ENCODE results near the gene KBTBD6. TPM values are rescaled to one million over a fixed set of nuclear protein-coding genes. Genes with fewer than 3 reads are reported as not detected.

KBTBD6 gene
- total and polyA plus RNA-seq, 4 donors: 2.1 to 5.1 (median 3.8) TPM

GRCh38 chr13:41085961-41086585 is 46.5 kb downstream of the KBTBD6 start:
- WGBS: 73% methylated on average over 2 of the region's 2 CpGs
- Histone ChIP-seq H3K9me3 (ENCODE audit: control insufficient read depth in 4 of 4, low read length in 3 of 4) (no peaks in the 10 kb centered on the region), H3K4me3 (ENCODE audit: low read depth in 1 of 3, low read length in 3 of 3) (no peak overlapping the region), H3K36me3 (ENCODE audit: control insufficient read depth in 4 of 4, insufficient read depth in 3 of 4, low read depth in 1 of 4, low read length in 3 of 4) (peaks cover 4 to 13% (median 9%) of the 10 kb centered on the region in 4 donors), H3K27me3 (ENCODE audit: control insufficient read depth in 4 of 4, insufficient read depth in 4 of 4, low read length in 3 of 4) (no peaks in the 10 kb centered on the region), H3K9ac (ENCODE audit: low read depth in 1 of 2, low read length in 2 of 2) (no peak overlapping the region), H3K4me1 (ENCODE audit: control insufficient read depth in 4 of 4, insufficient read depth in 4 of 4, low read length in 3 of 4) (no peaks in the 10 kb centered on the region), H3K27ac (ENCODE audit: low read depth in 1 of 2, low read length in 2 of 2) (no peak overlapping the region)
- TF ChIP-seq FOXA2 (IDR thresholded peaks at IDR 0.05): no peak
- TF ChIP-seq SP1 (IDR thresholded peaks at IDR 0.05): no peak
- TF ChIP-seq, protein P1, sequence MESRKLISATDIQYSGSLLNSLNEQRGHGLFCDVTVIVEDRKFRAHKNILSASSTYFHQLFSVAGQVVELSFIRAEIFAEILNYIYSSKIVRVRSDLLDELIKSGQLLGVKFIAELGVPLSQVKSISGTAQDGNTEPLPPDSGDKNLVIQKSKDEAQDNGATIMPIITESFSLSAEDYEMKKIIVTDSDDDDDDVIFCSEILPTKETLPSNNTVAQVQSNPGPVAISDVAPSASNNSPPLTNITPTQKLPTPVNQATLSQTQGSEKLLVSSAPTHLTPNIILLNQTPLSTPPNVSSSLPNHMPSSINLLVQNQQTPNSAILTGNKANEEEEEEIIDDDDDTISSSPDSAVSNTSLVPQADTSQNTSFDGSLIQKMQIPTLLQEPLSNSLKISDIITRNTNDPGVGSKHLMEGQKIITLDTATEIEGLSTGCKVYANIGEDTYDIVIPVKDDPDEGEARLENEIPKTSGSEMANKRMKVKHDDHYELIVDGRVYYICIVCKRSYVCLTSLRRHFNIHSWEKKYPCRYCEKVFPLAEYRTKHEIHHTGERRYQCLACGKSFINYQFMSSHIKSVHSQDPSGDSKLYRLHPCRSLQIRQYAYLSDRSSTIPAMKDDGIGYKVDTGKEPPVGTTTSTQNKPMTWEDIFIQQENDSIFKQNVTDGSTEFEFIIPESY (IDR thresholded peaks at IDR 0.05): no peak
- no peak for TF ChIP-seq RXRA (IDR thresholded peaks at IDR 0.05)
- no peak for TF ChIP-seq JUND (IDR thresholded peaks at IDR 0.05)
- no peak for TF ChIP-seq RAD21 (IDR thresholded peaks at IDR 0.05)
- TF ChIP-seq HNF4A (conservative IDR thresholded peaks at IDR 0.05): no peak
- TF ChIP-seq, protein P2, sequence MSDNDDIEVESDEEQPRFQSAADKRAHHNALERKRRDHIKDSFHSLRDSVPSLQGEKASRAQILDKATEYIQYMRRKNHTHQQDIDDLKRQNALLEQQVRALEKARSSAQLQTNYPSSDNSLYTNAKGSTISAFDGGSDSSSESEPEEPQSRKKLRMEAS (IDR thresholded peaks at IDR 0.05): no peak
- no peak for TF ChIP-seq FOXA1 (IDR thresholded peaks at IDR 0.05)
- no peak for TF ChIP-seq ATF3 (IDR thresholded peaks at IDR 0.05)
- no peak for TF ChIP-seq REST (IDR thresholded peaks at IDR 0.05)
- DNase-seq (ENCODE audit: low spot score): no peak

- Histone ChIP-seq H3K4me1 (ENCODE audit: control insufficient read depth in 4 of 4, insufficient read depth in 4 of 4, low read length in 3 of 4) (no peaks in the 10 kb centered on the region), H3K4me3 (ENCODE audit: low read depth in 1 of 3, low read length in 3 of 3) (no peak overlapping the region), H3K9me3 (ENCODE audit: control insufficient read depth in 4 of 4, low read length in 3 of 4) (no peaks in the 10 kb centered on the region), H3K36me3 (ENCODE audit: control insufficient read depth in 4 of 4, insufficient read depth in 3 of 4, low read depth in 1 of 4, low read length in 3 of 4) (peaks cover 10 to 33% (median 22%) of the 10 kb centered on the region in 4 donors), H3K9ac (ENCODE audit: low read depth in 1 of 2, low read length in 2 of 2) (no peak overlapping the region), H3K27me3 (ENCODE audit: control insufficient read depth in 4 of 4, insufficient read depth in 4 of 4, low read length in 3 of 4) (no peaks in the 10 kb centered on the region), H3K27ac (ENCODE audit: low read depth in 1 of 2, low read length in 2 of 2) (no peak overlapping the region)
- WGBS: 98% methylated on average over 4 of the region's 4 CpGs
- TF ChIP-seq HNF4A (conservative IDR thresholded peaks at IDR 0.05) (no peak), SP1 (IDR thresholded peaks at IDR 0.05) (no peak), JUND (IDR thresholded peaks at IDR 0.05) (no peak), RXRA (IDR thresholded peaks at IDR 0.05) (no peak), EGR1 (IDR thresholded peaks at IDR 0.05; ENCODE audit: low read depth in 2 of 2) (no peak), TAF1 (conservative IDR thresholded peaks at IDR 0.05) (no peak), ATF3 (IDR thresholded peaks at IDR 0.05) (no peak), FOXA2 (IDR thresholded peaks at IDR 0.05) (no peak), RAD21 (IDR thresholded peaks at IDR 0.05) (no peak), FOXA1 (IDR thresholded peaks at IDR 0.05) (no peak)
- TF ChIP-seq, protein P1 (IDR thresholded peaks at IDR 0.05): no peak
- TF ChIP-seq, protein P2 (IDR thresholded peaks at IDR 0.05): no peak
- DNase-seq (ENCODE audit: low spot score): no peak
Measured at GRCh38 chr13:41079725-41080124, 52.9 kb downstream of the KBTBD6 start.
